ENCODE results near the gene AOAH.

GRCh38 chr7:36668750-36669149, 55.5 kb downstream of the AOAH start:
- TF ChIP-seq CTCF (IDR thresholded peaks at IDR 0.05; ENCODE audit: insufficient read depth, low read length) (no peak), SPI1 (IDR thresholded peaks at IDR 0.05; ENCODE audit: borderline replicate concordance, low read depth) (no peak), REST (IDR thresholded peaks at IDR 0.05; ENCODE audit: insufficient replicate concordance, low read depth) (no peak), POLR2AphosphoS5 (IDR thresholded peaks at IDR 0.05; ENCODE audit: low read depth) (no peak)
